GM23338 (cell line): ENCODE results near the gene LSP1. TPM values are rescaled to one million over a fixed set of nuclear protein-coding genes. Genes with fewer than 3 reads are reported as not detected.

Source experiments
- ATAC-seq: fragments of 200-7000 bp; cut with Tn5 transposase; 3 replicates; pipeline ENCODE4 v1.9.1; 2020
- DNase-seq: peaks from one replicate; pipeline ENCODE4 v3.0.0-alpha.2; 2015; ENCODE audit warnings: low spot score
- H2AFZ ChIP-seq: fragments of 200-600 bp; sonication (generic); 2 replicates; pipeline ENCODE4 v1.8.0; 2016; ENCODE audit warnings: antibody characterized with exemption, mild to moderate bottlenecking, moderate library complexity
- H3F3A ChIP-seq: fragments of 200-600 bp; sonication (generic); replicated peaks from 2 replicates; pipeline ENCODE4 v1.8.0; 2017; ENCODE audit warnings: antibody characterized with exemption, mixed run types, low read depth
- H3K27ac ChIP-seq: fragments of 200-600 bp; sonication (generic); 2 replicates; pipeline ENCODE4 v1.6.1; 2016; ENCODE audit warnings: low read depth
- H3K27me3 ChIP-seq: fragments of 200-600 bp; sonication (generic); 2 replicates; pipeline ENCODE4 v1.8.0; 2016; ENCODE audit warnings: mild to moderate bottlenecking, mixed run types, moderate library complexity; ENCODE audit not compliant: insufficient read depth
- H3K36me3 ChIP-seq: fragments of 200-600 bp; sonication (generic); 2 replicates; pipeline ENCODE4 v1.8.0; 2016; ENCODE audit warnings: mild to moderate bottlenecking; ENCODE audit not compliant: insufficient read depth
- H3K4me1 ChIP-seq: fragments of 200-600 bp; sonication (generic); 2 replicates; pipeline ENCODE4 v1.8.0; 2016; ENCODE audit warnings: mild to moderate bottlenecking, moderate library complexity; ENCODE audit not compliant: insufficient read depth
- H3K4me2 ChIP-seq: fragments of 200-600 bp; sonication (generic); 2 replicates; pipeline ENCODE4 v1.7.1; 2017; ENCODE audit warnings: mixed run types
- H3K4me3 ChIP-seq: fragments of 200-600 bp; sonication (generic); 2 replicates; pipeline ENCODE4 v1.6.1; 2016; ENCODE audit warnings: mixed run types
- H3K79me2 ChIP-seq: fragments of 200-600 bp; sonication (generic); replicated peaks from 2 replicates; pipeline ENCODE4 v1.8.0; 2017; ENCODE audit warnings: mild to moderate bottlenecking; ENCODE audit not compliant: insufficient read depth
- H3K9me2 ChIP-seq: fragments of 200-600 bp; sonication (generic); 2 replicates; pipeline ENCODE4 v1.8.0; 2017; ENCODE audit not compliant: insufficient read depth
- H4K20me1 ChIP-seq: fragments of 200-600 bp; sonication (generic); replicated peaks from 2 replicates; pipeline ENCODE4 v1.8.0; 2017; ENCODE audit warnings: mild to moderate bottlenecking; ENCODE audit not compliant: insufficient read depth
- H3K27ac Mint-ChIP-seq: 2 replicates; pipeline ENCODE4 v1.8.0; 2020; ENCODE audit warnings: inconsistent platforms, mild to moderate bottlenecking, moderate library complexity, mixed read lengths
- H3K27me3 Mint-ChIP-seq: 3 replicates; pipeline ENCODE4 v1.8.0; 2022; ENCODE audit warnings: low read depth, mild to moderate bottlenecking, moderate library complexity, mixed read lengths, inconsistent platforms; ENCODE audit not compliant: insufficient read depth, poor library complexity
- H3K36me3 Mint-ChIP-seq: 3 replicates; pipeline ENCODE4 v1.8.0; 2021; ENCODE audit warnings: low read depth, mild to moderate bottlenecking, inconsistent platforms, moderate library complexity, mixed read lengths
- H3K4me1 Mint-ChIP-seq: 3 replicates; pipeline ENCODE4 v1.8.0; 2020; ENCODE audit warnings: mild to moderate bottlenecking, inconsistent platforms, mixed read lengths
- H3K4me3 Mint-ChIP-seq: 3 replicates; pipeline ENCODE4 v1.8.0; 2021; ENCODE audit warnings: moderate library complexity, mild to moderate bottlenecking, inconsistent platforms, mixed read lengths
- H3K9me3 Mint-ChIP-seq: 3 replicates; pipeline ENCODE4 v1.8.0; 2020; ENCODE audit warnings: moderate library complexity, mild to moderate bottlenecking, inconsistent platforms, mixed read lengths
- CREB1 ChIP-seq: fragments of 250-450 bp; sonication (Bioruptor Pico); IDR thresholded peaks from 2 replicates; pipeline ENCODE4 v1.5.0; 2020; ENCODE audit warnings: low read depth, mild to moderate bottlenecking, moderate library complexity
- EZH2phosphoT487 ChIP-seq: fragments of 200-600 bp; sonication (generic); IDR thresholded peaks from one replicate; pipeline ENCODE4 v1.8.1; 2018; ENCODE audit warnings: antibody characterized with exemption; ENCODE audit not compliant: unreplicated experiment
- JUNB ChIP-seq: IDR thresholded peaks from one replicate; pipeline ENCODE4 v1.6.1; 2016; ENCODE audit warnings: antibody characterized with exemption; ENCODE audit not compliant: unreplicated experiment
- POLR2AphosphoS5 ChIP-seq: IDR thresholded peaks from 2 replicates; pipeline ENCODE4 v1.6.1; 2016; ENCODE audit warnings: antibody characterized with exemption, low read depth
- STAT1 ChIP-seq: IDR thresholded peaks from one replicate; pipeline ENCODE4 v1.6.1; 2016; ENCODE audit warnings: antibody characterized with exemption; ENCODE audit not compliant: unreplicated experiment
- ZNF114 ChIP-seq: fragments of 250-450 bp; sonication (Bioruptor Pico); IDR thresholded peaks from 2 replicates; pipeline ENCODE4 v1.5.0; 2020; ENCODE audit warnings: mild to moderate bottlenecking, moderate library complexity
- ZNF331 ChIP-seq: fragments of 250-450 bp; sonication (Bioruptor Pico); IDR thresholded peaks from 2 replicates; pipeline ENCODE4 v1.5.0; 2020; ENCODE audit warnings: low read depth, mild to moderate bottlenecking, moderate library complexity
- polyA plus RNA-seq: library from polyadenylated mRNA; unstranded; fragments of >200 nt; fragmentation: Nextera tagmentation; extraction: Ambion mirVana; gene quantifications from 2 replicates; pipeline ENCODE4 v1.2.1, GENCODE V29; 2016
- total RNA-seq: library from RNA; depleted of rRNA; stranded (reverse); fragments of >200 nt; shearing (Covaris generic); gene quantifications from 2 replicates; pipeline ENCODE4 v1.2.3, GENCODE V29; 2014
- TF ChIP-seq, protein P1 (sequence below), 2 experiments: fragments of 200-600 bp in 1 of 2; sonication (generic) in 1 of 2; conservative IDR thresholded peaks; 2 replicates each; pipeline versions ENCODE4 v1.5.1 to v1.6.1; 2016 to 2017; ENCODE audit warnings: antibody characterized with exemption in 2 of 2, low read depth in 2 of 2, mild to moderate bottlenecking in 2 of 2, moderate library complexity in 1 of 2
- TF ChIP-seq, protein P2 (sequence below): IDR thresholded peaks from one replicate; pipeline ENCODE4 v1.6.1; 2018; ENCODE audit warnings: antibody characterized with exemption; ENCODE audit not compliant: unreplicated experiment
- TF ChIP-seq, protein P3 (sequence below): fragments of 250-450 bp; sonication (Bioruptor Pico); IDR thresholded peaks from 2 replicates; pipeline ENCODE4 v1.5.0; 2020; ENCODE audit warnings: mild to moderate bottlenecking, moderate library complexity
- TF ChIP-seq, protein P4 (sequence below): IDR thresholded peaks from 2 replicates; pipeline ENCODE4 v1.6.1; 2016; ENCODE audit warnings: antibody characterized with exemption

LSP1 gene
- total and polyA plus RNA-seq, 2 experiments from 2014 or later: 0.84 TPM; not detected in 1

DNA sequence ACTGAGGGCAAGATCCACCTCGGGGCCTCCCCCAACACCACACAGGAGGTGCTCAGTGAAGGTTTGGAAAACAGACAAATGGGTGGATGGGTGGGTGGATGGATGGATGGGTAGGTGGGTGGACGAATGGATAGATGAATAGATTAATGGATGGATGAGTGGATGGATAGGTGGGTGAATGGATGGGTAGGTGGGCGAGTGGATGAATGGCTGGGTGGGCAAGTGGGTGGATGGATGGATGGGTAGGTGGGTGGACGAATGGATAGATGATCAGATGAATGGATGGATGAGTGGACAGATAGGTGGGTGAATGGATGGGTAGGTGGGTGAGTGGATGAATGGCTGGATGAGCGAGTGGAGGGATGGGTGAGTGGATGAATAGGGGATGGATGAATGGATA lies 39.7 kb downstream of the LSP1 start:
- no peaks in the 10 kb centered on the region for H3F3A ChIP-seq
- H2AFZ ChIP-seq: no peak overlapping the region
- no peak for ATAC-seq
- no peaks in the 10 kb centered on the region for H4K20me1 ChIP-seq
- Mint-ChIP-seq H3K36me3 (no peaks in the 10 kb centered on the region), H3K4me1 (no peaks in the 10 kb centered on the region), H3K27ac (no peak overlapping the region), H3K4me3 (no peak overlapping the region), H3K9me3 (no peaks in the 10 kb centered on the region), H3K27me3 (peaks cover 10% of the 10 kb centered on the region)
- no peak overlapping the region for H3K4me2 ChIP-seq
- H3K36me3 ChIP-seq: no peaks in the 10 kb centered on the region
- no peaks in the 10 kb centered on the region for H3K79me2 ChIP-seq
- TF ChIP-seq, protein P1, sequence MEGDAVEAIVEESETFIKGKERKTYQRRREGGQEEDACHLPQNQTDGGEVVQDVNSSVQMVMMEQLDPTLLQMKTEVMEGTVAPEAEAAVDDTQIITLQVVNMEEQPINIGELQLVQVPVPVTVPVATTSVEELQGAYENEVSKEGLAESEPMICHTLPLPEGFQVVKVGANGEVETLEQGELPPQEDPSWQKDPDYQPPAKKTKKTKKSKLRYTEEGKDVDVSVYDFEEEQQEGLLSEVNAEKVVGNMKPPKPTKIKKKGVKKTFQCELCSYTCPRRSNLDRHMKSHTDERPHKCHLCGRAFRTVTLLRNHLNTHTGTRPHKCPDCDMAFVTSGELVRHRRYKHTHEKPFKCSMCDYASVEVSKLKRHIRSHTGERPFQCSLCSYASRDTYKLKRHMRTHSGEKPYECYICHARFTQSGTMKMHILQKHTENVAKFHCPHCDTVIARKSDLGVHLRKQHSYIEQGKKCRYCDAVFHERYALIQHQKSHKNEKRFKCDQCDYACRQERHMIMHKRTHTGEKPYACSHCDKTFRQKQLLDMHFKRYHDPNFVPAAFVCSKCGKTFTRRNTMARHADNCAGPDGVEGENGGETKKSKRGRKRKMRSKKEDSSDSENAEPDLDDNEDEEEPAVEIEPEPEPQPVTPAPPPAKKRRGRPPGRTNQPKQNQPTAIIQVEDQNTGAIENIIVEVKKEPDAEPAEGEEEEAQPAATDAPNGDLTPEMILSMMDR (conservative IDR thresholded peaks at IDR 0.05; ENCODE audit: low read depth in 2 of 2): no peak
- no peak for TF ChIP-seq JUNB
- TF ChIP-seq, protein P2, sequence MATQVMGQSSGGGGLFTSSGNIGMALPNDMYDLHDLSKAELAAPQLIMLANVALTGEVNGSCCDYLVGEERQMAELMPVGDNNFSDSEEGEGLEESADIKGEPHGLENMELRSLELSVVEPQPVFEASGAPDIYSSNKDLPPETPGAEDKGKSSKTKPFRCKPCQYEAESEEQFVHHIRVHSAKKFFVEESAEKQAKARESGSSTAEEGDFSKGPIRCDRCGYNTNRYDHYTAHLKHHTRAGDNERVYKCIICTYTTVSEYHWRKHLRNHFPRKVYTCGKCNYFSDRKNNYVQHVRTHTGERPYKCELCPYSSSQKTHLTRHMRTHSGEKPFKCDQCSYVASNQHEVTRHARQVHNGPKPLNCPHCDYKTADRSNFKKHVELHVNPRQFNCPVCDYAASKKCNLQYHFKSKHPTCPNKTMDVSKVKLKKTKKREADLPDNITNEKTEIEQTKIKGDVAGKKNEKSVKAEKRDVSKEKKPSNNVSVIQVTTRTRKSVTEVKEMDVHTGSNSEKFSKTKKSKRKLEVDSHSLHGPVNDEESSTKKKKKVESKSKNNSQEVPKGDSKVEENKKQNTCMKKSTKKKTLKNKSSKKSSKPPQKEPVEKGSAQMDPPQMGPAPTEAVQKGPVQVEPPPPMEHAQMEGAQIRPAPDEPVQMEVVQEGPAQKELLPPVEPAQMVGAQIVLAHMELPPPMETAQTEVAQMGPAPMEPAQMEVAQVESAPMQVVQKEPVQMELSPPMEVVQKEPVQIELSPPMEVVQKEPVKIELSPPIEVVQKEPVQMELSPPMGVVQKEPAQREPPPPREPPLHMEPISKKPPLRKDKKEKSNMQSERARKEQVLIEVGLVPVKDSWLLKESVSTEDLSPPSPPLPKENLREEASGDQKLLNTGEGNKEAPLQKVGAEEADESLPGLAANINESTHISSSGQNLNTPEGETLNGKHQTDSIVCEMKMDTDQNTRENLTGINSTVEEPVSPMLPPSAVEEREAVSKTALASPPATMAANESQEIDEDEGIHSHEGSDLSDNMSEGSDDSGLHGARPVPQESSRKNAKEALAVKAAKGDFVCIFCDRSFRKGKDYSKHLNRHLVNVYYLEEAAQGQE: no peak
- TF ChIP-seq CREB1: no peak
- TF ChIP-seq, protein P3, sequence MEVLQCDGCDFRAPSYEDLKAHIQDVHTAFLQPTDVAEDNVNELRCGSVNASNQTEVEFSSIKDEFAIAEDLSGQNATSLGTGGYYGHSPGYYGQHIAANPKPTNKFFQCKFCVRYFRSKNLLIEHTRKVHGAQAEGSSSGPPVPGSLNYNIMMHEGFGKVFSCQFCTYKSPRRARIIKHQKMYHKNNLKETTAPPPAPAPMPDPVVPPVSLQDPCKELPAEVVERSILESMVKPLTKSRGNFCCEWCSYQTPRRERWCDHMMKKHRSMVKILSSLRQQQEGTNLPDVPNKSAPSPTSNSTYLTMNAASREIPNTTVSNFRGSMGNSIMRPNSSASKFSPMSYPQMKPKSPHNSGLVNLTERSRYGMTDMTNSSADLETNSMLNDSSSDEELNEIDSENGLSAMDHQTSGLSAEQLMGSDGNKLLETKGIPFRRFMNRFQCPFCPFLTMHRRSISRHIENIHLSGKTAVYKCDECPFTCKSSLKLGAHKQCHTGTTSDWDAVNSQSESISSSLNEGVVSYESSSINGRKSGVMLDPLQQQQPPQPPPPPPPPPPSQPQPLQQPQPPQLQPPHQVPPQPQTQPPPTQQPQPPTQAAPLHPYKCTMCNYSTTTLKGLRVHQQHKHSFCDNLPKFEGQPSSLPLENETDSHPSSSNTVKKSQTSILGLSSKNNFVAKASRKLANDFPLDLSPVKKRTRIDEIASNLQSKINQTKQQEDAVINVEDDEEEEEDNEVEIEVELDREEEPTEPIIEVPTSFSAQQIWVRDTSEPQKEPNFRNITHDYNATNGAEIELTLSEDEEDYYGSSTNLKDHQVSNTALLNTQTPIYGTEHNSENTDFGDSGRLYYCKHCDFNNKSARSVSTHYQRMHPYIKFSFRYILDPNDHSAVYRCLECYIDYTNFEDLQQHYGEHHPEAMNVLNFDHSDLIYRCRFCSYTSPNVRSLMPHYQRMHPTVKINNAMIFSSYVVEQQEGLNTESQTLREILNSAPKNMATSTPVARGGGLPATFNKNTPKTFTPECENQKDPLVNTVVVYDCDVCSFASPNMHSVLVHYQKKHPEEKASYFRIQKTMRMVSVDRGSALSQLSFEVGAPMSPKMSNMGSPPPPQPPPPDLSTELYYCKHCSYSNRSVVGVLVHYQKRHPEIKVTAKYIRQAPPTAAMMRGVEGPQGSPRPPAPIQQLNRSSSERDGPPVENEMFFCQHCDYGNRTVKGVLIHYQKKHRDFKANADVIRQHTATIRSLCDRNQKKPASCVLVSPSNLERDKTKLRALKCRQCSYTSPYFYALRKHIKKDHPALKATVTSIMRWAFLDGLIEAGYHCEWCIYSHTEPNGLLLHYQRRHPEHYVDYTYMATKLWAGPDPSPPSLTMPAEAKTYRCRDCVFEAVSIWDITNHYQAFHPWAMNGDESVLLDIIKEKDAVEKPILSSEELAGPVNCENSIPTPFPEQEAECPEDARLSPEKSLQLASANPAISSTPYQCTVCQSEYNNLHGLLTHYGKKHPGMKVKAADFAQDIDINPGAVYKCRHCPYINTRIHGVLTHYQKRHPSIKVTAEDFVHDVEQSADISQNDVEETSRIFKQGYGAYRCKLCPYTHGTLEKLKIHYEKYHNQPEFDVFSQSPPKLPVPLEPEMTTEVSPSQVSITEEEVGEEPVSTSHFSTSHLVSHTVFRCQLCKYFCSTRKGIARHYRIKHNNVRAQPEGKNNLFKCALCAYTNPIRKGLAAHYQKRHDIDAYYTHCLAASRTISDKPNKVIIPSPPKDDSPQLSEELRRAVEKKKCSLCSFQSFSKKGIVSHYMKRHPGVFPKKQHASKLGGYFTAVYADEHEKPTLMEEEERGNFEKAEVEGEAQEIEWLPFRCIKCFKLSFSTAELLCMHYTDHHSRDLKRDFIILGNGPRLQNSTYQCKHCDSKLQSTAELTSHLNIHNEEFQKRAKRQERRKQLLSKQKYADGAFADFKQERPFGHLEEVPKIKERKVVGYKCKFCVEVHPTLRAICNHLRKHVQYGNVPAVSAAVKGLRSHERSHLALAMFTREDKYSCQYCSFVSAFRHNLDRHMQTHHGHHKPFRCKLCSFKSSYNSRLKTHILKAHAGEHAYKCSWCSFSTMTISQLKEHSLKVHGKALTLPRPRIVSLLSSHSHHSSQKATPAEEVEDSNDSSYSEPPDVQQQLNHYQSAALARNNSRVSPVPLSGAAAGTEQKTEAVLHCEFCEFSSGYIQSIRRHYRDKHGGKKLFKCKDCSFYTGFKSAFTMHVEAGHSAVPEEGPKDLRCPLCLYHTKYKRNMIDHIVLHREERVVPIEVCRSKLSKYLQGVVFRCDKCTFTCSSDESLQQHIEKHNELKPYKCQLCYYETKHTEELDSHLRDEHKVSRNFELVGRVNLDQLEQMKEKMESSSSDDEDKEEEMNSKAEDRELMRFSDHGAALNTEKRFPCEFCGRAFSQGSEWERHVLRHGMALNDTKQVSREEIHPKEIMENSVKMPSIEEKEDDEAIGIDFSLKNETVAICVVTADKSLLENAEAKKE (CRISPR knock-in tag): no peak
- TF ChIP-seq, protein P4, sequence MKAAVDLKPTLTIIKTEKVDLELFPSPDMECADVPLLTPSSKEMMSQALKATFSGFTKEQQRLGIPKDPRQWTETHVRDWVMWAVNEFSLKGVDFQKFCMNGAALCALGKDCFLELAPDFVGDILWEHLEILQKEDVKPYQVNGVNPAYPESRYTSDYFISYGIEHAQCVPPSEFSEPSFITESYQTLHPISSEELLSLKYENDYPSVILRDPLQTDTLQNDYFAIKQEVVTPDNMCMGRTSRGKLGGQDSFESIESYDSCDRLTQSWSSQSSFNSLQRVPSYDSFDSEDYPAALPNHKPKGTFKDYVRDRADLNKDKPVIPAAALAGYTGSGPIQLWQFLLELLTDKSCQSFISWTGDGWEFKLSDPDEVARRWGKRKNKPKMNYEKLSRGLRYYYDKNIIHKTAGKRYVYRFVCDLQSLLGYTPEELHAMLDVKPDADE: no peak
- no peak for TF ChIP-seq POLR2AphosphoS5
- TF ChIP-seq ZNF114 (CRISPR knock-in tag): no peak
- TF ChIP-seq ZNF331 (CRISPR knock-in tag): no peak
- no peak for TF ChIP-seq STAT1
- TF ChIP-seq EZH2phosphoT487: no peak
- DNase-seq: no peak
- H3K4me1 ChIP-seq: no peaks in the 10 kb centered on the region
- no peaks in the 10 kb centered on the region for H3K9me2 ChIP-seq
- no peak overlapping the region for H3K4me3 ChIP-seq
- no peak overlapping the region for H3K27ac ChIP-seq
- H3K27me3 ChIP-seq: no peaks in the 10 kb centered on the region
